ENCODE results near the gene EVC.
"Not testable (repeated sequence)": the region's sequence is repeated elsewhere in the genome, so short reads cannot be mapped to it uniquely, and the experiment has no call there.

Gene EVC

GRCh38 chr4:5836943-5837342, 125.9 kb downstream of the EVC start:
- H3K4me3 ChIP-seq (ENCODE audit: low read depth, low read length): no peak overlapping the region

GRCh38 chr4:5837483-5837882, 126.5 kb downstream of the EVC start:
- not testable (repeated sequence) for H3K4me3 ChIP-seq (ENCODE audit: low read depth, low read length)

- H3K4me3 ChIP-seq (ENCODE audit: low read depth, low read length): no peak overlapping the region
These were observed 128.3 kb downstream of the EVC start for GRCh38 chr4:5839332-5839731.

- H3K4me3 ChIP-seq (ENCODE audit: low read depth, low read length): no peak overlapping the region
These were observed 129.0 kb downstream of the EVC start for GRCh38 chr4:5839751-5840674.

GRCh38 chr4:5842456-5842855, 131.5 kb downstream of the EVC start:
- H3K4me3 ChIP-seq (ENCODE audit: low read depth, low read length): no peak overlapping the region

- no peak overlapping the region for H3K4me3 ChIP-seq (ENCODE audit: low read depth, low read length)
These were observed 132.9 kb downstream of the EVC start for GRCh38 chr4:5843573-5844530.

- no peak overlapping the region for H3K4me3 ChIP-seq (ENCODE audit: low read depth, low read length)
These were observed 134.3 kb downstream of the EVC start for GRCh38 chr4:5845035-5845905.

- H3K4me3 ChIP-seq (ENCODE audit: low read depth, low read length): no peak overlapping the region
These were observed 140.8 kb downstream of the EVC start for GRCh38 chr4:5851637-5852301.

GRCh38 chr4:5852523-5853202, 141.7 kb downstream of the EVC start:
- no peak overlapping the region for H3K4me3 ChIP-seq (ENCODE audit: low read depth, low read length)

- H3K4me3 ChIP-seq (ENCODE audit: low read depth, low read length): no peak overlapping the region
These were observed 143.9 kb downstream of the EVC start for GRCh38 chr4:5854929-5855328.

- H3K4me3 ChIP-seq (ENCODE audit: low read depth, low read length): not testable (repeated sequence)
These were observed 145.4 kb downstream of the EVC start for GRCh38 chr4:5856362-5856761.

GRCh38 chr4:5857199-5857598, 146.2 kb downstream of the EVC start:
- H3K4me3 ChIP-seq (ENCODE audit: low read depth, low read length): no peak overlapping the region

- H3K4me3 ChIP-seq (ENCODE audit: low read depth, low read length): no peak overlapping the region
These were observed 147.2 kb downstream of the EVC start for GRCh38 chr4:5858020-5858769.

- H3K4me3 ChIP-seq (ENCODE audit: low read depth, low read length): no peak overlapping the region
These were observed 152.6 kb downstream of the EVC start for GRCh38 chr4:5863461-5864113.
